Chondrocyte (in vitro differentiated cells): ENCODE measurements around the gene SPOPL. TPM values are rescaled to one million over a fixed set of nuclear protein-coding genes. Genes with fewer than 3 reads are reported as not detected.

Source experiments
- DNase-seq: peaks from one replicate; pipeline ENCODE4 v3.0.0; 2021; ENCODE audit warnings: mixed read lengths, low spot score
- H3K27ac Mint-ChIP-seq: one replicate; pipeline ENCODE4 v1.8.0; 2021; ENCODE audit warnings: mild to moderate bottlenecking, moderate library complexity, mixed read lengths; ENCODE audit not compliant: unreplicated experiment
- H3K27me3 Mint-ChIP-seq: 2 replicates; pipeline ENCODE4 v1.8.0; 2021; ENCODE audit warnings: low read depth, mixed read lengths
- H3K36me3 Mint-ChIP-seq: 2 replicates; pipeline ENCODE4 v1.8.0; 2021; ENCODE audit warnings: low read depth, mixed read lengths
- H3K4me1 Mint-ChIP-seq: 2 replicates; pipeline ENCODE4 v1.8.0; 2021; ENCODE audit warnings: low read depth, mild to moderate bottlenecking, mixed read lengths
- H3K4me3 Mint-ChIP-seq: one replicate; pipeline ENCODE4 v1.8.0; 2021; ENCODE audit warnings: mild to moderate bottlenecking, moderate library complexity, mixed read lengths; ENCODE audit not compliant: unreplicated experiment
- H3K9me3 Mint-ChIP-seq: 2 replicates; pipeline ENCODE4 v1.8.0; 2021; ENCODE audit warnings: low read depth, mixed read lengths
- CTCF ChIP-seq: fragments of 200-600 bp; sonication (generic); IDR thresholded peaks from 2 replicates; pipeline ENCODE4 v1.5.0; 2021; ENCODE audit warnings: antibody characterized with exemption, mild to moderate bottlenecking, moderate library complexity
- total RNA-seq: library from RNA; stranded (reverse); gene quantifications from 3 replicates; pipeline ENCODE4 v1.2.1, GENCODE V29; 2021

SPOPL gene
- total RNA-seq, 1 donor from 2014 or later = 16.2 TPM

- Mint-ChIP-seq H3K36me3 (no peaks in the 10 kb centered on the region), H3K4me1 (peaks cover 1% of the 10 kb centered on the region), H3K27me3 (no peaks in the 10 kb centered on the region), H3K4me3 (no peak overlapping the region), H3K27ac (no peak overlapping the region), H3K9me3 (no peaks in the 10 kb centered on the region)
- TF ChIP-seq CTCF = no peak
- no peak for DNase-seq
Observed at GRCh38 chr2:138495384-138495783, 6.2 kb upstream of the SPOPL start.

GRCh38 chr2:138496096-138496651, 5.4 kb upstream of the SPOPL start:
- DNase-seq = no peak
- H3K4me3 Mint-ChIP-seq = no peak overlapping the region
- H3K9me3 Mint-ChIP-seq = no peaks in the 10 kb centered on the region
- peaks cover 9% of the 10 kb centered on the region for H3K4me1 Mint-ChIP-seq
- no peak for TF ChIP-seq CTCF
- no peaks in the 10 kb centered on the region for H3K36me3 Mint-ChIP-seq
- H3K27ac Mint-ChIP-seq = no peak overlapping the region
- no peaks in the 10 kb centered on the region for H3K27me3 Mint-ChIP-seq

GRCh38 chr2:138497294-138497693, 4.3 kb upstream of the SPOPL start:
- no peak for TF ChIP-seq CTCF
- peaks cover 10% of the 10 kb centered on the region for H3K4me1 Mint-ChIP-seq
- peaks cover under 1% of the 10 kb centered on the region for H3K36me3 Mint-ChIP-seq
- H3K27ac Mint-ChIP-seq = no peak overlapping the region
- no peak overlapping the region for H3K4me3 Mint-ChIP-seq
- H3K27me3 Mint-ChIP-seq = no peaks in the 10 kb centered on the region
- H3K9me3 Mint-ChIP-seq = no peaks in the 10 kb centered on the region
- DNase-seq = no peak

- Mint-ChIP-seq H3K27me3 (no peaks in the 10 kb centered on the region), H3K27ac (no peak overlapping the region), H3K36me3 (peaks cover 1% of the 10 kb centered on the region), H3K4me1 (peaks cover 33% of the 10 kb centered on the region), H3K4me3 (no peak overlapping the region), H3K9me3 (no peaks in the 10 kb centered on the region)
- TF ChIP-seq CTCF = no peak
- no peak for DNase-seq
Observed at GRCh38 chr2:138499684-138500083, 1.9 kb upstream of the SPOPL start.

- Mint-ChIP-seq H3K4me3 (peak overlapping the region; percentile 85), H3K27me3 (no peaks in the 10 kb centered on the region), H3K27ac (peak overlapping the region; percentile 86), H3K9me3 (no peaks in the 10 kb centered on the region), H3K36me3 (peaks cover 1% of the 10 kb centered on the region), H3K4me1 (peaks cover 35% of the 10 kb centered on the region)
- no peak for DNase-seq
- TF ChIP-seq CTCF = no peak
Observed at GRCh38 chr2:138500592-138501424, 762 bp upstream of the SPOPL start.
